Testis (tissue), 2 donors: ENCODE data around the gene CNTN5.

Source experiments
- POLR2A ChIP-seq: fragments of 450-650 bp; IDR thresholded peaks from one replicate; pipeline ENCODE4 v1.6.1; 2017; ENCODE audit warnings: antibody characterized with exemption, mild to moderate bottlenecking, moderate library complexity
- TF ChIP-seq, protein P1 (sequence below), 3 experiments: fragments of 450-650 bp in 2 of 3; fragments of 200-600 bp in 1 of 3; sonication (generic) in 1 of 3; IDR thresholded peaks; one replicate each; pipeline ENCODE4 v1.5.1; 2016 to 2019; ENCODE audit warnings: antibody characterized with exemption in 3 of 3, mild to moderate bottlenecking in 2 of 3, moderate library complexity in 1 of 3

DNA sequence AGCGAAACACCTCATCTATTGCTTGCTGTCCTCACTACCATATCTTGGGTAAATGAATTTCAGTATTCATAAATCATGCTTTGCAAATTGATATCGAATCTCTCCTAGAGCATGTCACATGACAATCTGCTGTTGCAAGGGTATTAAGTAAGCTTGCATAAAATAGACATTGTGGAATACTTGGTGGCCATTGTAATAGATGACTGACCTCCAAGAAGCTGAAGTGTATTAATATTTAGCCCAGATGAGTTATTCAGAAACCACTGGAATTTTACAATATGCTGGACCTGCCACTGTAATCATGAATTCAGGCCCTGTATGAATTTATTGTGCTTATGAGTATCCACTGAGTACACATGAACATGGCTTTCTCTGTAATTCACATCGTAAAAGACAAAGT lies 1376.7 kb downstream of the CNTN5 start:
- TF ChIP-seq, protein P1, sequence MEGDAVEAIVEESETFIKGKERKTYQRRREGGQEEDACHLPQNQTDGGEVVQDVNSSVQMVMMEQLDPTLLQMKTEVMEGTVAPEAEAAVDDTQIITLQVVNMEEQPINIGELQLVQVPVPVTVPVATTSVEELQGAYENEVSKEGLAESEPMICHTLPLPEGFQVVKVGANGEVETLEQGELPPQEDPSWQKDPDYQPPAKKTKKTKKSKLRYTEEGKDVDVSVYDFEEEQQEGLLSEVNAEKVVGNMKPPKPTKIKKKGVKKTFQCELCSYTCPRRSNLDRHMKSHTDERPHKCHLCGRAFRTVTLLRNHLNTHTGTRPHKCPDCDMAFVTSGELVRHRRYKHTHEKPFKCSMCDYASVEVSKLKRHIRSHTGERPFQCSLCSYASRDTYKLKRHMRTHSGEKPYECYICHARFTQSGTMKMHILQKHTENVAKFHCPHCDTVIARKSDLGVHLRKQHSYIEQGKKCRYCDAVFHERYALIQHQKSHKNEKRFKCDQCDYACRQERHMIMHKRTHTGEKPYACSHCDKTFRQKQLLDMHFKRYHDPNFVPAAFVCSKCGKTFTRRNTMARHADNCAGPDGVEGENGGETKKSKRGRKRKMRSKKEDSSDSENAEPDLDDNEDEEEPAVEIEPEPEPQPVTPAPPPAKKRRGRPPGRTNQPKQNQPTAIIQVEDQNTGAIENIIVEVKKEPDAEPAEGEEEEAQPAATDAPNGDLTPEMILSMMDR (IDR thresholded peaks at IDR 0.05): no peak
- TF ChIP-seq POLR2A: no peak
